ENCODE data around the gene PRKG2. TPM values are rescaled to one million over a fixed set of nuclear protein-coding genes. Genes with fewer than 3 reads are reported as not detected.

PRKG2 gene
- total RNA-seq, 1 donor from 2014 or later = 0.61 TPM

DNA sequence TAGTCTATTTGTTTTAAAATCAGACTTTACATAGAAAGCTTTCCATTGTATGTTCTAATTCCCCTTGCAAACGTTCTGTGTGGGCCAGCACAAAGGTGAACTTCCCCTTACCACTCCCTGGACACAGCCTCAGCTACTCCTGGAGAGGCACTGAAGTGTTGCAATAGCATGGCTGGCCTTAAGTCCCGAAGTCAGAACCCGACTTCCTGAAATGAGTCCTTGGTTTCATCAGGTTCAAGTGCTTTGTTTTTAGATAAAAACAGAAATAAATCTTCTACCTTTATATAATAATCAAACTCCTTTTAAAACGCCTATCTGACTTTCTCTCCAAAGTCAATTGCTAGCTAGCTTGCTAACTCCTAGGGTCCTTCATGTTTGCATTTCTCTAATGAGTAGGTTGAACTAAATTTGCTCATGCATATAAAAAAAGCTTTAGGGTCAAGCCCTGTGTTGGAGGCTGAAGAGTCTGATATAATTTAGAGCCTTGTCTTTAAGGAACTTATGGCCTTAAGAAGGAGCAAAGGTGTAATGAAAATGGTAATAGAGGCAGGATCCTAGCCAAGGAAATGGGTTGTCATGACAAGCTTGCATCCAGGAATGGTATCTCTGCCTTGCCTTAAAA lies 175.6 kb downstream of the PRKG2 start:
- intact Hi-C loops (cut with micrococcal nuclease) = no loop called here

DNA sequence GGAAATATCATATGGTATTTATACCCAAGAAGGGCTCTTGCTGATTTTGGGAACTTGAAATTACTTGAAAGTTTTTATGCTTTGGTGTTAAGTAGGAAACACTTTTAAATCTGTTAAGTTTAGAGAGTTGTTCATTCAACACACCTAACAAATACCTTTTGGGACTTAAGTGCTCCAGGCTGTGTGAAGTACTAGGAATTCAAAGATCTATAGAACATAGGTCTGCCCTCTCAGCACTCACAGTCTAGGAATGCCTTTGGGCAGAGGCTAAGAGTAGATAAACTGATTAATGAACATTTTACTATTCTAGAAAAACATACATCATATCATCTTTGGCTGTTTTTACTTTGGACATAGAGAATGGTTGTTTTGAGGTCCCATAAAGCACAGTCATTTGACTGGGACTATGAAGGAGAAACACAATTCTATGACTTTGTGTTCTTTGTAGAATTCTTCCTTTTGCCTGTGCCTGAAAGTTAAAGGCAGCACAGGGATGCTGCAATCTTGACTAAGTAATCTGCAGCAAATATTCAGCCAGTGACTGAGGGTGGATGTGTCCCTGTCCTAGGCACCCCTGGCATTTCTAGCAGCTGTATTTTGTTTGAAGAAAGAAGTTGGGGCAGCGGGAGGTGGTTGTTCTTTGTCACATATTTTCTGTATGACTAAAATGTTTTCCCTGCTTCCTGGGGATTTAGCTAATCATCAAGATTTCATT lies 176.2 kb downstream of the PRKG2 start:
- intact Hi-C loops (cut with micrococcal nuclease) = no loop called here

Other genes starting within 250 kb of the PRKG2 start
- gene BMP3, start 184.5 kb downstream of the PRKG2 start, total RNA-seq = not detected in 2 replicates

Data from T-helper 1 cell treated with Interleukin-12 subunit alpha and Interleukin-12 subunit beta and Interleukin-4 antibody, amounts not matched to agents 30 ng/mL and 1 ng/mL, for 36 hours (primary cell).